Upper lobe of left lung (tissue), 4 donors: ENCODE data around the gene EFEMP2.

Experiments
- CTCF ChIP-seq, 6 experiments: fragments of 450-650 bp in 4 of 6; fragments of 200-600 bp in 2 of 6; sonication (generic) in 2 of 6; IDR thresholded peaks; one replicate each; pipeline ENCODE4 v1.5.1; 2016 to 2019; ENCODE audit warnings: antibody characterized with exemption in 6 of 6
- POLR2A ChIP-seq, 4 donors: fragments of 450-650 bp; IDR thresholded peaks; one replicate each; pipeline ENCODE4 v1.5.1; 2016 to 2017; ENCODE audit warnings: antibody characterized with exemption in 4 of 4, mild to moderate bottlenecking in 2 of 4

- no peak for TF ChIP-seq CTCF (IDR thresholded peaks at IDR 0.05)
- TF ChIP-seq POLR2A (IDR thresholded peaks at IDR 0.05): no peak
These were observed 8.3 kb upstream of the EFEMP2 start for GRCh38 chr11:65880844-65881421.
